M059J (cell line): ENCODE measurements around the gene OSTF1. TPM values are rescaled to one million over a fixed set of nuclear protein-coding genes. Genes with fewer than 3 reads are reported as not detected.

Experiments used
- DNase-seq: peaks from one replicate; pipeline ENCODE4 v3.0.0-alpha.2; 2012; ENCODE audit warnings: low read depth
- total RNA-seq: library from RNA; depleted of rRNA; stranded (reverse); fragments of >200 nt; shearing (Covaris generic); gene quantifications from 2 replicates; pipeline ENCODE4 v1.2.3, GENCODE V29; 2014

The OSTF1 gene
- total RNA-seq, 1 experiment from 2014 or later = 86.9 TPM

GRCh38 chr9:75085640-75086039 lies 2.7 kb upstream of the OSTF1 start:
- no peak for DNase-seq

GRCh38 chr9:75086541-75087288 lies 1.6 kb upstream of the OSTF1 start:
- no peak for DNase-seq

GRCh38 chr9:75087289-75087823 lies 958 bp upstream of the OSTF1 start:
- DNase-seq = peak; percentile 70

GRCh38 chr9:75088646-75089372 lies 495 bp downstream of the OSTF1 start:
- DNase-seq = peak; percentile 68

- no peak for DNase-seq
Measured at GRCh38 chr9:75089373-75089766, 1.1 kb downstream of the OSTF1 start.

- no peak for DNase-seq
Measured at GRCh38 chr9:75090579-75090978, 2.3 kb downstream of the OSTF1 start.

GRCh38 chr9:75092766-75093165 lies 4.5 kb downstream of the OSTF1 start:
- DNase-seq = no peak

- peak; percentile 40 for DNase-seq
Measured at GRCh38 chr9:75096796-75097195, 8.5 kb downstream of the OSTF1 start.

- DNase-seq = no peak
Measured at GRCh38 chr9:75101004-75101588, 12.8 kb downstream of the OSTF1 start.

- DNase-seq = no peak
Measured at GRCh38 chr9:75102177-75102790, 14.0 kb downstream of the OSTF1 start.

GRCh38 chr9:75104607-75105006 lies 16.3 kb downstream of the OSTF1 start:
- DNase-seq = no peak

- DNase-seq = no peak
Measured at GRCh38 chr9:75105019-75105540, 16.8 kb downstream of the OSTF1 start.

- no peak for DNase-seq
Measured at GRCh38 chr9:75105841-75106240, 17.5 kb downstream of the OSTF1 start.

GRCh38 chr9:75106857-75107256 lies 18.5 kb downstream of the OSTF1 start:
- no peak for DNase-seq

GRCh38 chr9:75108571-75108970 lies 20.3 kb downstream of the OSTF1 start:
- DNase-seq = peak; percentile 83

- DNase-seq = no peak
Measured at GRCh38 chr9:75109210-75109839, 21.0 kb downstream of the OSTF1 start.

- DNase-seq = no peak
Measured at GRCh38 chr9:75111019-75111622, 22.8 kb downstream of the OSTF1 start.

GRCh38 chr9:75112789-75113188 lies 24.5 kb downstream of the OSTF1 start:
- DNase-seq = no peak

- DNase-seq = no peak
Measured at GRCh38 chr9:75116306-75116705, 28.0 kb downstream of the OSTF1 start.

- DNase-seq = no peak
Measured at GRCh38 chr9:75117564-75117963, 29.2 kb downstream of the OSTF1 start.

- no peak for DNase-seq
Measured at GRCh38 chr9:75120686-75121085, 32.4 kb downstream of the OSTF1 start.
